Heart left ventricle (tissue), 16 donors: ENCODE data around the gene CCNB2. TPM values are rescaled to one million over a fixed set of nuclear protein-coding genes. Genes with fewer than 3 reads are reported as not detected.
A peak's percentile ranks its signal among the peaks of the same experiment; 100 is the strongest.
"Not testable (repeated sequence)": the region's sequence is repeated elsewhere in the genome, so short reads cannot be mapped to it uniquely, and the experiment has no call there.

Experiments
- ATAC-seq, 4 donors: fragments of 200-7000 bp; cut with Tn5 transposase; one replicate each; pipeline ENCODE4 v1.9.1; 2020 to 2022; ENCODE audit warnings: moderate library complexity in 4 of 4, mild to moderate bottlenecking in 3 of 4, moderate number of reproducible peaks in 1 of 4
- DNase-seq, 5 donors: peaks; one replicate each; pipeline ENCODE4 v3.0.0-alpha.2; 2020
- H3K27ac ChIP-seq, 12 donors: fragments of 200-600 bp; sonication (generic) in 4 of 12; one replicate each; pipeline versions ENCODE4 v1.5.0 to v1.8.0; 2016 to 2022; ENCODE audit warnings: mild to moderate bottlenecking in 2 of 12
- H3K27me3 ChIP-seq, 9 donors: fragments of 200-600 bp; sonication (generic) in 2 of 9; one replicate each; pipeline versions ENCODE4 v1.5.1 to v1.8.0; 2016 to 2022; ENCODE audit warnings: mild to moderate bottlenecking in 3 of 9
- H3K36me3 ChIP-seq, 9 donors: fragments of 200-600 bp; sonication (generic) in 2 of 9; one replicate each; pipeline versions ENCODE4 v1.5.0 to v1.8.0; 2018 to 2022; ENCODE audit warnings: mild to moderate bottlenecking in 2 of 9
- H3K4me1 ChIP-seq, 12 donors: fragments of 200-600 bp; sonication (generic) in 4 of 12; one replicate each; pipeline versions ENCODE4 v1.5.0 to v1.8.0; 2016 to 2022; ENCODE audit warnings: mild to moderate bottlenecking in 3 of 12
- H3K4me3 ChIP-seq, 12 donors: fragments of 200-600 bp; sonication (generic) in 4 of 12; one replicate each; pipeline versions ENCODE4 v1.5.0 to v1.8.0; 2017 to 2022; ENCODE audit warnings: mild to moderate bottlenecking in 9 of 12, moderate library complexity in 4 of 12
- H3K9me3 ChIP-seq, 12 donors: fragments of 200-600 bp; sonication (generic) in 4 of 12; one replicate each; pipeline versions ENCODE4 v1.5.0 to v1.8.0; 2016 to 2022; ENCODE audit warnings: mild to moderate bottlenecking in 1 of 12
- POLR2A ChIP-seq, 2 donors: fragments of 450-650 bp; IDR thresholded peaks; one replicate each; pipeline ENCODE4 v1.6.1; 2017; ENCODE audit warnings: antibody characterized with exemption in 2 of 2, mild to moderate bottlenecking in 2 of 2, moderate library complexity in 2 of 2
- WGBS, 4 donors: extraction: QIAGEN DNeasy Blood & Tissue Kit in 2 of 4; methylation state at CpG; one replicate each; pipeline versions ENCODE4 v1.1.5 to v1.1.7; 2013 to 2018; 5-methylcytosine and 5-hydroxymethylcytosine counted together
- intact Hi-C, 10 donors: fragments of 100-400 bp; cut with DNase I; formaldehyde crosslinking; loops; one replicate each; pipeline versions ENCODE4 v1.11.1 to v1.14.2; 2022
- polyA plus RNA-seq, 2 donors: library from polyadenylated mRNA; stranded (reverse); fragments of 200-250 nt; gene quantifications; one replicate each; pipeline ENCODE4 v1.2.3, GENCODE V29; 2013
- total RNA-seq, 9 donors: library from RNA; depleted of rRNA in 2 of 9; stranded (reverse); fragments of >200 nt in 2 of 9; fragmentation: NEBNext Ultra II Directional in 3 of 9; extraction: Animal tissue kit (Norgen Biotek cat#: 25700) in 3 of 9; gene quantifications; one replicate each; pipeline versions ENCODE4 v1.1.0 to v1.2.4, GENCODE V29; 2016 to 2023
- TF ChIP-seq, protein P1 (sequence below), 12 donors: fragments of 200-600 bp; sonication (generic) in 4 of 12; IDR thresholded peaks; one replicate each; pipeline versions ENCODE4 v1.5.0 to v1.8.0; 2018 to 2022; ENCODE audit warnings: antibody characterized with exemption in 12 of 12, mild to moderate bottlenecking in 5 of 12
- donor health status: ischemic (EF 13 %, LVEDD 7.1; RV severe dilation, severe dysfunction).
- donor health status: healthy with polysubstance abuse.
- donor health status: DM: no; HTN: yes; CAD: no.
- donor health status: DM: no; HTN: no; CAD: no.
- donor health status: ischemic (EF 25% LVEDD 6.9; RV normal size, moderate dysfunction).
- donor health status: ischemic (EF 25% LVEDD 5.7; RV mildly dilated, moderate dysfunction).
- donor health status: healthy.
- donor health status: DM: yes; HTN: yes; CAD: no.
- donor health status: ischemic (EF 35%, LVEDD 5.7; RV mildly dilated, moderate dysfunction).
- donor health status: nonischemic (EF 11% LVEDD 7.7; RV severe dilation, severe dysfunction).
- donor health status: DM: yes; HTN: yes; CAD: no.
- donor health status: PGD.
- donor health status: ischemic (EF 29% LVEDD 5.4; RV normal size, mild dysfunction).
- donor health status: nonischemic (EF 23%, LVEDD 6.1; RV moderate dilation, normal function).

The CCNB2 gene
- total and polyA plus RNA-seq, 11 donors = 0.18 to 6.3 (median 0.55) TPM; not detected in 3

DNA sequence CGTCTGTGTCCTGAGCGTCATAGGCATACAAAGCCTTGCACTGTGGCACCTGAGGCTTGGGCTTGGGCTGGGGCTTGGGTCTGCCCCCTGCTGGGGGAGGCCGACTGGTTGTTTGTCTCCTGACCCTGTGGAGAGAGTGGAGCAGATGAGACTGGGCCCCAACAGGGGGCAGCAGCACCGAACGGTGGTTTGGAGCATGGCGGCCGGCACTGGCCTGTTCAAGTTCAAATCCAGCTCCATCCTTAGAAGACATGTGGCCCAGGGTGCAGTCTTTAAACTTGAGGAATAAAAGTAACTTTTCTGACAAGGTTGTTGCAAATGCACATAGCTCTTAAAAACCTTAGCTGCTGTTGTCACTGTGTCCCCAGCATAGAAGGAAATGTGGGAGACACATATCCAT is 33.3 kb downstream of the CCNB2 start:
- H3K4me1 ChIP-seq = peaks cover 0 to 9% (median 0%) of the 10 kb centered on the region in 12 donors
- peaks cover 0 to 74% (median 50%) of the 10 kb centered on the region in 9 donors for H3K36me3 ChIP-seq
- no peak overlapping the region for H3K4me3 ChIP-seq
- 65 to 81% (median 74%) methylated on average over 6 to 7 of the region's 7 CpGs for WGBS, 4 donors
- H3K27me3 ChIP-seq = no peaks in the 10 kb centered on the region
- peak in 1 of 5 donors; percentile 36 for DNase-seq
- H3K27ac ChIP-seq = no peak overlapping the region
- no peaks in the 10 kb centered on the region for H3K9me3 ChIP-seq
- TF ChIP-seq, protein P1, sequence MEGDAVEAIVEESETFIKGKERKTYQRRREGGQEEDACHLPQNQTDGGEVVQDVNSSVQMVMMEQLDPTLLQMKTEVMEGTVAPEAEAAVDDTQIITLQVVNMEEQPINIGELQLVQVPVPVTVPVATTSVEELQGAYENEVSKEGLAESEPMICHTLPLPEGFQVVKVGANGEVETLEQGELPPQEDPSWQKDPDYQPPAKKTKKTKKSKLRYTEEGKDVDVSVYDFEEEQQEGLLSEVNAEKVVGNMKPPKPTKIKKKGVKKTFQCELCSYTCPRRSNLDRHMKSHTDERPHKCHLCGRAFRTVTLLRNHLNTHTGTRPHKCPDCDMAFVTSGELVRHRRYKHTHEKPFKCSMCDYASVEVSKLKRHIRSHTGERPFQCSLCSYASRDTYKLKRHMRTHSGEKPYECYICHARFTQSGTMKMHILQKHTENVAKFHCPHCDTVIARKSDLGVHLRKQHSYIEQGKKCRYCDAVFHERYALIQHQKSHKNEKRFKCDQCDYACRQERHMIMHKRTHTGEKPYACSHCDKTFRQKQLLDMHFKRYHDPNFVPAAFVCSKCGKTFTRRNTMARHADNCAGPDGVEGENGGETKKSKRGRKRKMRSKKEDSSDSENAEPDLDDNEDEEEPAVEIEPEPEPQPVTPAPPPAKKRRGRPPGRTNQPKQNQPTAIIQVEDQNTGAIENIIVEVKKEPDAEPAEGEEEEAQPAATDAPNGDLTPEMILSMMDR (IDR thresholded peaks at IDR 0.05) = peak in 10 of 12 donors; percentile 14 to 54 (median 40)
- no peak for TF ChIP-seq POLR2A (IDR thresholded peaks at IDR 0.05)
- intact Hi-C loops = no loop called here
- ATAC-seq = peak in 3 of 4 donors; percentile 54 to 64 (median 55)

DNA sequence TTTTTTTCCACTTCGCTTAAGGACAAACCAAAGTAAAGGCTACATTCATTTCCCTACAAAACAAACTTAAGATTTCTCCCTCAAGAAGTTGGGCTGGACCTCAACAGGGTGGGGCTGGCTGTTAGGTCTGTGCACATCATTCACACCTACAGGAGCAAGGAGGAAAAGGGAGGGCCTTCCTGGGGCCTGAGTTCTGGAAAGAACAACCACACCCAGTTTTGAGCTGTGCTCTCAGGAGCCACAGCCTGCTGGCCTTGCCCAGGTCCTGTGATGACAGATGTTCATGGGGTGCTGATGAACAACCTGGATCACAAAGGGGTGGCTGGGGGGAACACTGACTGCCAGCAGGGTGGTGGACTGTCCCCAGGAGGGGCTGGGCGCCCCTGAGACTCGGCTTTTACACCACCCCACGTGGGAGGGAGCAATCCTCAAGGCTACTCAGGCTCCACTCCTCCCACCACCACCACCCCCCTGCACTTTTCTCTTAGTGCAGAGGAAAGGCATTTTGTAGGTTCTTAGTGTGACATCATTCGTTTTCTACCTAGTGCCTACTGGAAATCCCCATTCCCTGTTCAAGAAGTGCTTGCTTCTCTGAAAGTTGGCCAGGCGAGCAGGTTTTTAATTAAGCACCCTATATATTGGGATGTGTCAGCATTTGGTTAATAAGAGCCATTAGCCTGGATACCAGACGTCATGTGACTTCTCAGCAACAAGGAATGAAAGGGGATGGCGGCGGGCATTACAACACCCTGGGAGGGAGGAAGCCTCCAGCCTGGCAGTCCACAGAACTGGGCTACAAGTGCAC is 35.7 kb downstream of the CCNB2 start:
- H3K36me3 ChIP-seq = peaks cover 0 to 54% (median 42%) of the 10 kb centered on the region in 9 donors
- no peak overlapping the region for H3K27ac ChIP-seq
- no peaks in the 10 kb centered on the region for H3K27me3 ChIP-seq
- TF ChIP-seq POLR2A (IDR thresholded peaks at IDR 0.05) = no peak
- TF ChIP-seq, protein P1 (IDR thresholded peaks at IDR 0.05) = no peak
- intact Hi-C loops = loop anchor here in 1 of 10 donors (10.0 kb wide), 1 partner anchor 166 kb away; no protein-coding TSS in a partner anchor
- ATAC-seq (no peak), DNase-seq (no peak)
- H3K9me3 ChIP-seq = no peaks in the 10 kb centered on the region
- H3K4me1 ChIP-seq = peaks cover 0 to 9% (median 0%) of the 10 kb centered on the region in 12 donors
- WGBS, 4 donors = 84 to 88% (median 86%) methylated on average over 8 to 9 of the region's 9 CpGs
- H3K4me3 ChIP-seq = no peak overlapping the region

DNA sequence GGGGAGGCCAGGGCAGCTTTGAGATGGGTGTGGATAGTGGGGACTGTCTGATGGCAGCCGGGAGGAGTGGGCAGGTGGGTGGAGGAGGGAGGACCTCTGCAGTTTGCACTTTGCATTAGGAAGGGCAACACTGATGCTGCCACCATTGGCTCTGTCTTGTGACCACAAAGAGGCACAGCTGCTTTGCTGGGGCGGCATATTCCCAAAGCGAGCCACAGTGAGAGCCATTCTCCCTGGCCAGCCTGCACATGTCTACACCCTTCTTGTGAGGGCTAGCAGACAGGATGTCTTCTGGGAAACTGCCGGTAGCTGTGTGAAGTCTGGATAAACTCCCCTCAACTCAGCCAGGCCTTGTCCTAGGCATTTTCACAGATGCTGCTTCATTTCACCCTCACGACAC is 38.3 kb downstream of the CCNB2 start:
- Histone ChIP-seq H3K4me1 (peaks cover 0 to 9% (median 0%) of the 10 kb centered on the region in 12 donors), H3K27me3 (no peaks in the 10 kb centered on the region), H3K4me3 (no peak overlapping the region), H3K9me3 (no peaks in the 10 kb centered on the region), H3K27ac (no peak overlapping the region), H3K36me3 (peaks cover 0 to 51% (median 31%) of the 10 kb centered on the region in 9 donors)
- intact Hi-C loops = loop anchor here in 1 of 10 donors (10.0 kb wide), 1 partner anchor 168 kb away; no protein-coding TSS in a partner anchor
- ATAC-seq (no peak), DNase-seq (no peak)
- WGBS, 4 donors = 89 to 92% (median 89%) methylated on average over 5 of the region's 5 CpGs
- TF ChIP-seq POLR2A (IDR thresholded peaks at IDR 0.05) = no peak
- TF ChIP-seq, protein P1 (IDR thresholded peaks at IDR 0.05) = no peak

DNA sequence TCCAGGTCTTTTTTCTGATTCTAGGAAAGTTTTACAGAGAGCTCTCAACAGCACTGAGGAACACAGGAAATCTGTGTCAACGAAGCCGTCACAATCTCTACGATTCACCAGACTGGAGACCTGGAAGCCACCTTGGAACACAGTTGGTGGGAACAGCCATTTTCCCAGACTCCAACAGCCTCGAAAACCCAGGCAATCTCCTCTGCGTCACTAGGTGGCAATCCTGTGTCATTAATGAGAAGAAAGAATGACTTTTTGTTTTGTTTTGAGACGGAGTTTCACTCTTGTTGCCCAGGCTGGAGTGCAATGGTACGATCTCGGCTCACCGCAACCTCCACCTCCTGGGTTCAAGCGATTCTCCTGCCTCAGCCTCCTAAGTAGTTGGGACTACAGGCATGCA is 39.6 kb downstream of the CCNB2 start:
- H3K36me3 ChIP-seq = peaks cover 0 to 56% (median 38%) of the 10 kb centered on the region in 9 donors
- not testable (repeated sequence) for DNase-seq, ATAC-seq, H3K9me3 ChIP-seq, H3K4me3 ChIP-seq, H3K27me3 ChIP-seq, H3K27ac ChIP-seq, H3K4me1 ChIP-seq
- TF ChIP-seq, protein P1 (IDR thresholded peaks at IDR 0.05) = peak in 4 of 12 donors; percentile 12 to 28 (median 24)
- WGBS, 4 donors = 83 to 90% (median 89%) methylated on average over 10 of the region's 10 CpGs
- intact Hi-C loops = loop anchor here in 1 of 10 donors (10.0 kb wide), 1 partner anchor 170 kb away; no protein-coding TSS in a partner anchor
